Smooth muscle cell (in vitro differentiated cells): ENCODE results near the gene FKBP15. TPM values are rescaled to one million over a fixed set of nuclear protein-coding genes. Genes with fewer than 3 reads are reported as not detected.
"Not testable (repeated sequence)": the region's sequence is repeated elsewhere in the genome, so short reads cannot be mapped to it uniquely, and the experiment has no call there.

Experiments used
- DNase-seq: peaks from one replicate; lab custom pipeline; 2025; ENCODE audit not compliant: unreplicated experiment; lab: John Stamatoyannopoulos, UW
- H2AFZ ChIP-seq: fragments of 200-600 bp; sonication (generic); 2 replicates; pipeline ENCODE4 v1.6.0; 2016; ENCODE audit warnings: antibody characterized with exemption, low read depth, mild to moderate bottlenecking
- H3F3A ChIP-seq: fragments of 200-600 bp; sonication (generic); 2 replicates; pipeline ENCODE4 v1.6.0; 2017; ENCODE audit warnings: antibody characterized with exemption, low read depth
- H3K27ac ChIP-seq: fragments of 200-600 bp; sonication (generic); 2 replicates; pipeline ENCODE4 v1.5.1; 2016; ENCODE audit warnings: low read depth, mild to moderate bottlenecking
- H3K27me3 ChIP-seq: fragments of 200-600 bp; sonication (generic); 2 replicates; pipeline ENCODE4 v1.6.1; 2016; ENCODE audit warnings: low read depth, mild to moderate bottlenecking
- H3K36me3 ChIP-seq: fragments of 200-600 bp; sonication (generic); 2 replicates; pipeline ENCODE4 v1.5.1; 2016; ENCODE audit warnings: low read depth
- H3K4me1 ChIP-seq: fragments of 200-600 bp; sonication (generic); 2 replicates; pipeline ENCODE4 v1.5.1; 2016; ENCODE audit warnings: low read depth
- H3K4me2 ChIP-seq: fragments of 200-600 bp; sonication (generic); 2 replicates; pipeline ENCODE4 v1.6.0; 2016; ENCODE audit warnings: mild to moderate bottlenecking
- H3K4me3 ChIP-seq: fragments of 200-600 bp; sonication (generic); 2 replicates; pipeline ENCODE4 v1.5.1; 2016; ENCODE audit warnings: mild to moderate bottlenecking
- H3K79me2 ChIP-seq: fragments of 200-600 bp; sonication (generic); 2 replicates; pipeline ENCODE4 v1.6.0; 2016; ENCODE audit warnings: low read depth, mild to moderate bottlenecking
- H3K9ac ChIP-seq: fragments of 200-600 bp; sonication (generic); 2 replicates; pipeline ENCODE4 v1.6.0; 2016; ENCODE audit warnings: low read depth
- H3K9me3 ChIP-seq: fragments of 200-600 bp; sonication (generic); replicated peaks from 2 replicates; pipeline ENCODE4 v1.5.1; 2016; ENCODE audit warnings: low read depth
- H4K20me1 ChIP-seq: fragments of 200-600 bp; sonication (generic); 2 replicates; pipeline ENCODE4 v1.6.0; 2016; ENCODE audit warnings: low read depth
- WGBS: methylation state at CpG from one replicate; pipeline ENCODE4 v1.1.7; 2016; ENCODE audit warnings: low lambda C conversion rate; 5-methylcytosine and 5-hydroxymethylcytosine counted together
- polyA plus RNA-seq: library from polyadenylated mRNA; unstranded; fragments of >200 nt; fragmentation: Nextera tagmentation; extraction: Ambion mirVana; gene quantifications from 2 replicates; pipeline ENCODE4 v1.2.1, GENCODE V29; 2016
- total RNA-seq: library from RNA; depleted of rRNA; stranded (reverse); fragments of >200 nt; gene quantifications from 2 replicates; pipeline ENCODE4 v1.2.3, GENCODE V29; 2014
- TF ChIP-seq, protein P1 (sequence below): fragments of 200-600 bp; sonication (generic); IDR thresholded peaks from 2 replicates; pipeline ENCODE4 v1.5.1; 2017; ENCODE audit warnings: borderline replicate concordance, mild to moderate bottlenecking, antibody characterized with exemption; ENCODE audit not compliant: insufficient read depth, poor library complexity, severe bottlenecking

FKBP15 gene
- total and polyA plus RNA-seq, 2 experiments from 2014 or later = 13.0 to 27.9 TPM

GRCh38 chr9:113150670-113151611 lies 70.1 kb downstream of the FKBP15 start, which contains the start of gene SLC31A2:
Gene SLC31A2 (plus strand): TSS chr9:113151007. CDS start chr9:113151075, 68 bp downstream.
- WGBS = 2% methylated on average over 76 of the region's 87 CpGs
- peak within 1 kb of the TSS; percentile 78 for H3K4me3 ChIP-seq
- TF ChIP-seq, protein P1, sequence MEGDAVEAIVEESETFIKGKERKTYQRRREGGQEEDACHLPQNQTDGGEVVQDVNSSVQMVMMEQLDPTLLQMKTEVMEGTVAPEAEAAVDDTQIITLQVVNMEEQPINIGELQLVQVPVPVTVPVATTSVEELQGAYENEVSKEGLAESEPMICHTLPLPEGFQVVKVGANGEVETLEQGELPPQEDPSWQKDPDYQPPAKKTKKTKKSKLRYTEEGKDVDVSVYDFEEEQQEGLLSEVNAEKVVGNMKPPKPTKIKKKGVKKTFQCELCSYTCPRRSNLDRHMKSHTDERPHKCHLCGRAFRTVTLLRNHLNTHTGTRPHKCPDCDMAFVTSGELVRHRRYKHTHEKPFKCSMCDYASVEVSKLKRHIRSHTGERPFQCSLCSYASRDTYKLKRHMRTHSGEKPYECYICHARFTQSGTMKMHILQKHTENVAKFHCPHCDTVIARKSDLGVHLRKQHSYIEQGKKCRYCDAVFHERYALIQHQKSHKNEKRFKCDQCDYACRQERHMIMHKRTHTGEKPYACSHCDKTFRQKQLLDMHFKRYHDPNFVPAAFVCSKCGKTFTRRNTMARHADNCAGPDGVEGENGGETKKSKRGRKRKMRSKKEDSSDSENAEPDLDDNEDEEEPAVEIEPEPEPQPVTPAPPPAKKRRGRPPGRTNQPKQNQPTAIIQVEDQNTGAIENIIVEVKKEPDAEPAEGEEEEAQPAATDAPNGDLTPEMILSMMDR = peak; percentile 23
- DNase-seq = peak; percentile 45
- no peaks in the 10 kb centered on the region for H3K9me3 ChIP-seq
- peak within 1 kb of the TSS; percentile 74 for H2AFZ ChIP-seq
- no peaks in the 10 kb centered on the region for H3K36me3 ChIP-seq
- H3K4me2 ChIP-seq = peak within 1 kb of the TSS; percentile 94
- peaks cover 11% of the 10 kb centered on the region for H4K20me1 ChIP-seq
- no peak within 1 kb of the TSS for H3K27ac ChIP-seq
- H3K4me1 ChIP-seq = peaks cover 2% of the 10 kb centered on the region
- H3K79me2 ChIP-seq = no peaks in the 10 kb centered on the region
- peak within 1 kb of the TSS; percentile 60 for H3K9ac ChIP-seq
- peaks cover 2% of the 10 kb centered on the region for H3K27me3 ChIP-seq
- H3F3A ChIP-seq = peaks cover 7% of the 10 kb centered on the region

GRCh38 chr9:113149561-113149960 lies 71.5 kb downstream of the FKBP15 start:
- H2AFZ ChIP-seq, H3K79me2 ChIP-seq, H3K9ac ChIP-seq, H3F3A ChIP-seq, H3K27me3 ChIP-seq, H4K20me1 ChIP-seq, H3K4me1 ChIP-seq, H3K27ac ChIP-seq, H3K9me3 ChIP-seq, H3K4me2 ChIP-seq, DNase-seq, H3K4me3 ChIP-seq, H3K36me3 ChIP-seq: not testable (repeated sequence)
- 97% methylated on average over 10 of the region's 10 CpGs for WGBS

- Histone ChIP-seq H3F3A (no peaks in the 10 kb centered on the region), H3K36me3 (no peaks in the 10 kb centered on the region)
Measured at GRCh38 chr9:113148781-113149510, 72.1 kb downstream of the FKBP15 start.

GRCh38 chr9:113148372-113148705 lies 72.7 kb downstream of the FKBP15 start:
- H3K79me2 ChIP-seq = no peaks in the 10 kb centered on the region
- 85% methylated on average over 6 of the region's 6 CpGs for WGBS
- peaks cover 2% of the 10 kb centered on the region for H3K4me1 ChIP-seq
- no peak overlapping the region for H3K27ac ChIP-seq
- no peak overlapping the region for H3K4me3 ChIP-seq
- TF ChIP-seq, protein P1 = no peak
- H3K4me2 ChIP-seq = no peak overlapping the region
- no peak overlapping the region for H2AFZ ChIP-seq
- no peaks in the 10 kb centered on the region for H3F3A ChIP-seq
- H3K9me3 ChIP-seq = no peaks in the 10 kb centered on the region
- H3K27me3 ChIP-seq = peaks cover 4% of the 10 kb centered on the region
- no peaks in the 10 kb centered on the region for H3K36me3 ChIP-seq
- no peak for DNase-seq
- H4K20me1 ChIP-seq = peaks cover 1% of the 10 kb centered on the region
- no peak overlapping the region for H3K9ac ChIP-seq

More at GRCh38 chr9:113148781-113149510, 72.1 kb downstream of the FKBP15 start:
- Histone ChIP-seq H3K4me2 (no peak overlapping the region), H3K27ac (no peak overlapping the region), H2AFZ (no peak overlapping the region), H3K79me2 (no peaks in the 10 kb centered on the region), H4K20me1 (peaks cover 3% of the 10 kb centered on the region), H3K4me1 (peaks cover 2% of the 10 kb centered on the region), H3K9ac (no peak overlapping the region), H3K27me3 (peaks cover 4% of the 10 kb centered on the region), H3K9me3 (no peaks in the 10 kb centered on the region), H3K4me3 (no peak overlapping the region)
- TF ChIP-seq, protein P1 = no peak
- DNase-seq = no peak
- WGBS = 91% methylated on average over 8 of the region's 8 CpGs
